ENCODE results near the gene RASSF9.

GRCh38 chr12:85831327-85831990 is 4.8 kb downstream of the RASSF9 start:
- TF ChIP-seq TAF1 (IDR thresholded peaks at IDR 0.05; ENCODE audit: borderline replicate concordance, low read depth, low read length) (no peak), CTCF (IDR thresholded peaks at IDR 0.05 in 2 of 3, conservative IDR thresholded peaks at IDR 0.05 in 1 of 3; ENCODE audit: control insufficient read depth in 2 of 3, extremely low read depth in 1 of 3, insufficient read depth in 1 of 3, low read depth in 3 of 3, low read length in 3 of 3) (no peak), RAD21 (IDR thresholded peaks at IDR 0.05; ENCODE audit: insufficient read depth, low read depth, low read length) (no peak)
